Measurements from ENCODE around the gene SCUBE1. TPM values are rescaled to one million over a fixed set of nuclear protein-coding genes. Genes with fewer than 3 reads are reported as not detected.

SCUBE1 gene
- polyA plus RNA-seq, 1 of the 3 experiments (the other 2 are of a cell fraction): 0.56 TPM

DNA sequence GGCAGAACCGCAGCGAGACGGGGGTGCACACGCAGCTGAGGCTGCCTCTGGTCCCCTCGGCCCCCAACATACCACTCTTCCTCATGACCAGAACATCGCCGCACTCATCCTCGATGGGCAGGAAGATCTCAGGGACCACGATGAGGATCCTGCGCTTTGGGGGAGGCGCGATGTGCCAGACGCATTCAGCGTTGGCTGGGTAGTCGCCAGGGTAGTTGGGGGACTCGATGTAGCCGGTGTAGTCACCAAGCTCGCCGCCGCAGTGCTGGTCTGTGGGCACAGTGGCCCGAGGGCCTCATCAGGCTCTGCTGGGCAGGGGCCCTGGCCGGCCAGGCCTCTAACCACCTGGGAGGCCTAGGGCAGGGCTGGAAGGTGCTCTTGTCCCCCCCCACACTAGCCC is 133.2 kb downstream of the SCUBE1 start:
- no peak for DNase-seq
- Histone ChIP-seq H3F3A (replicated peaks; ENCODE audit: insufficient read depth) (no peaks in the 10 kb centered on the region), H4K20me1 (ENCODE audit: insufficient read depth) (no peaks in the 10 kb centered on the region), H3K9me2 (no peaks in the 10 kb centered on the region), H3K4me1 (ENCODE audit: control insufficient read depth in 1 of 2, insufficient read depth in 2 of 2, low read depth in 1 of 2, low read length in 1 of 2) (no peaks in the 10 kb centered on the region), H2AFZ (ENCODE audit: low read depth) (no peak overlapping the region), H3K9me3 (no peaks in the 10 kb centered on the region), H3K9ac (no peak overlapping the region), H3K27ac (ENCODE audit: low read depth in 2 of 2, low read length in 1 of 2) (no peak overlapping the region), H3K4me3 (ENCODE audit: low read depth in 2 of 2, low read length in 1 of 2) (no peak overlapping the region), H3K27me3 (ENCODE audit: insufficient read depth) (no peaks in the 10 kb centered on the region), H3K36me3 (replicated peaks in 1 of 2; ENCODE audit: control insufficient read depth in 1 of 2, insufficient read depth in 2 of 2, low read length in 1 of 2) (no peaks in the 10 kb centered on the region), H3K4me2 (no peak overlapping the region), H3K79me2 (ENCODE audit: insufficient read depth) (no peaks in the 10 kb centered on the region)
- TF ChIP-seq RXRA (IDR thresholded peaks at IDR 0.05; ENCODE audit: borderline replicate concordance, low read depth) (no peak), EP300 (IDR thresholded peaks at IDR 0.05; ENCODE audit: borderline replicate concordance in 1 of 2, low read depth in 1 of 2, low read length in 1 of 2) (no peak), GABPA (IDR thresholded peaks at IDR 0.05; ENCODE audit: low read depth) (no peak), FOXM1 (IDR thresholded peaks at IDR 0.05; ENCODE audit: low read depth) (no peak), MXI1 (IDR thresholded peaks at IDR 0.05; ENCODE audit: low read depth, low read length) (no peak), RAD21 (IDR thresholded peaks at IDR 0.05; ENCODE audit: low read length) (no peak), JUND (IDR thresholded peaks at IDR 0.05) (no peak)
- TF ChIP-seq, protein P1, sequence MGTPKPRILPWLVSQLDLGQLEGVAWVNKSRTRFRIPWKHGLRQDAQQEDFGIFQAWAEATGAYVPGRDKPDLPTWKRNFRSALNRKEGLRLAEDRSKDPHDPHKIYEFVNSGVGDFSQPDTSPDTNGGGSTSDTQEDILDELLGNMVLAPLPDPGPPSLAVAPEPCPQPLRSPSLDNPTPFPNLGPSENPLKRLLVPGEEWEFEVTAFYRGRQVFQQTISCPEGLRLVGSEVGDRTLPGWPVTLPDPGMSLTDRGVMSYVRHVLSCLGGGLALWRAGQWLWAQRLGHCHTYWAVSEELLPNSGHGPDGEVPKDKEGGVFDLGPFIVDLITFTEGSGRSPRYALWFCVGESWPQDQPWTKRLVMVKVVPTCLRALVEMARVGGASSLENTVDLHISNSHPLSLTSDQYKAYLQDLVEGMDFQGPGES (IDR thresholded peaks at IDR 0.05; ENCODE audit: low read depth, low read length): no peak
- TF ChIP-seq, protein P2, sequence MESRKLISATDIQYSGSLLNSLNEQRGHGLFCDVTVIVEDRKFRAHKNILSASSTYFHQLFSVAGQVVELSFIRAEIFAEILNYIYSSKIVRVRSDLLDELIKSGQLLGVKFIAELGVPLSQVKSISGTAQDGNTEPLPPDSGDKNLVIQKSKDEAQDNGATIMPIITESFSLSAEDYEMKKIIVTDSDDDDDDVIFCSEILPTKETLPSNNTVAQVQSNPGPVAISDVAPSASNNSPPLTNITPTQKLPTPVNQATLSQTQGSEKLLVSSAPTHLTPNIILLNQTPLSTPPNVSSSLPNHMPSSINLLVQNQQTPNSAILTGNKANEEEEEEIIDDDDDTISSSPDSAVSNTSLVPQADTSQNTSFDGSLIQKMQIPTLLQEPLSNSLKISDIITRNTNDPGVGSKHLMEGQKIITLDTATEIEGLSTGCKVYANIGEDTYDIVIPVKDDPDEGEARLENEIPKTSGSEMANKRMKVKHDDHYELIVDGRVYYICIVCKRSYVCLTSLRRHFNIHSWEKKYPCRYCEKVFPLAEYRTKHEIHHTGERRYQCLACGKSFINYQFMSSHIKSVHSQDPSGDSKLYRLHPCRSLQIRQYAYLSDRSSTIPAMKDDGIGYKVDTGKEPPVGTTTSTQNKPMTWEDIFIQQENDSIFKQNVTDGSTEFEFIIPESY (IDR thresholded peaks at IDR 0.05; ENCODE audit: borderline replicate concordance, low read depth): no peak
- ChIA-PET POLR2A (no interaction called here), CTCF (no interaction called here)
- 70% methylated on average over 2 of the region's 22 CpGs for WGBS (ENCODE audit: low lambda C conversion rate)

DNA sequence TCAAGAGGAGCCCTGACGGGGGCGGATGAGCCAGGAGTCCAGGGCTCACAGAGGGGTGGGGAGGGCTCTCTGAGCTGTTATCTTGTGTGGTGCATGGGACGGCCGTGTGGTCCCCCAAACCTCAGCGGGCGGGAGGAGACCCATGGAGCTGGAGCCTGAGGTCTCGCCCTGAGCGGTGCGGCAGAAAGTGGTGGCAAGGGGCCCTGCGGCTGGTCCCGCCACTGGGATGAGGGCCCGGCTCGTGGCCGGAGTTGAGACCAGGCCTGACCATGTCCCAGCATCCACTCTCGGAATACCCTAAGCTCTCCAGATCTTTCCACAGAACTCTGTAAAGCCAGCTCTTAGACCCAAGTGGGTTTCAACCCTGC is 133.7 kb downstream of the SCUBE1 start:
- Histone ChIP-seq H2AFZ (ENCODE audit: low read depth) (no peak overlapping the region), H3K4me1 (ENCODE audit: control insufficient read depth in 1 of 2, insufficient read depth in 2 of 2, low read depth in 1 of 2, low read length in 1 of 2) (no peaks in the 10 kb centered on the region), H3K79me2 (ENCODE audit: insufficient read depth) (no peaks in the 10 kb centered on the region), H3K4me2 (no peak overlapping the region), H3K9me2 (no peaks in the 10 kb centered on the region), H3K9me3 (no peaks in the 10 kb centered on the region), H3K27ac (ENCODE audit: low read depth in 2 of 2, low read length in 1 of 2) (no peak overlapping the region), H4K20me1 (ENCODE audit: insufficient read depth) (no peaks in the 10 kb centered on the region), H3F3A (replicated peaks; ENCODE audit: insufficient read depth) (no peaks in the 10 kb centered on the region), H3K27me3 (ENCODE audit: insufficient read depth) (no peaks in the 10 kb centered on the region), H3K36me3 (replicated peaks in 1 of 2; ENCODE audit: control insufficient read depth in 1 of 2, insufficient read depth in 2 of 2, low read length in 1 of 2) (no peaks in the 10 kb centered on the region), H3K9ac (no peak overlapping the region), H3K4me3 (ENCODE audit: low read depth in 2 of 2, low read length in 1 of 2) (no peak overlapping the region)
- DNase-seq: no peak
- CTCF ChIA-PET: no interaction called here
- POLR2A ChIA-PET: no interaction called here
- TF ChIP-seq RAD21 (IDR thresholded peaks at IDR 0.05; ENCODE audit: low read length) (no peak), EP300 (IDR thresholded peaks at IDR 0.05; ENCODE audit: borderline replicate concordance in 1 of 2, low read depth in 1 of 2, low read length in 1 of 2) (no peak), RFX5 (IDR thresholded peaks at IDR 0.05; ENCODE audit: low read length) (no peak), ELF1 (IDR thresholded peaks at IDR 0.05) (no peak), FOXM1 (IDR thresholded peaks at IDR 0.05; ENCODE audit: low read depth) (no peak), TEAD4 (IDR thresholded peaks at IDR 0.05; ENCODE audit: borderline replicate concordance, insufficient read depth) (no peak), NRF1 (IDR thresholded peaks at IDR 0.05; ENCODE audit: low read depth, low read length) (no peak), EZH2phosphoT487 (IDR thresholded peaks at IDR 0.05; ENCODE audit: borderline replicate concordance, low read depth) (no peak), FOSL2 (IDR thresholded peaks at IDR 0.05; ENCODE audit: borderline replicate concordance, low read depth) (no peak), SIN3A (IDR thresholded peaks at IDR 0.05; ENCODE audit: borderline replicate concordance, low read depth, low read length) (no peak), GATA2 (CRISPR knock-in tag; IDR thresholded peaks at IDR 0.05) (no peak), JUND (IDR thresholded peaks at IDR 0.05) (no peak), RCOR1 (IDR thresholded peaks at IDR 0.05; ENCODE audit: low read length) (no peak)
- TF ChIP-seq, protein P3, sequence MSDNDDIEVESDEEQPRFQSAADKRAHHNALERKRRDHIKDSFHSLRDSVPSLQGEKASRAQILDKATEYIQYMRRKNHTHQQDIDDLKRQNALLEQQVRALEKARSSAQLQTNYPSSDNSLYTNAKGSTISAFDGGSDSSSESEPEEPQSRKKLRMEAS (IDR thresholded peaks at IDR 0.05; ENCODE audit: low read depth): no peak
- TF ChIP-seq, protein P4, sequence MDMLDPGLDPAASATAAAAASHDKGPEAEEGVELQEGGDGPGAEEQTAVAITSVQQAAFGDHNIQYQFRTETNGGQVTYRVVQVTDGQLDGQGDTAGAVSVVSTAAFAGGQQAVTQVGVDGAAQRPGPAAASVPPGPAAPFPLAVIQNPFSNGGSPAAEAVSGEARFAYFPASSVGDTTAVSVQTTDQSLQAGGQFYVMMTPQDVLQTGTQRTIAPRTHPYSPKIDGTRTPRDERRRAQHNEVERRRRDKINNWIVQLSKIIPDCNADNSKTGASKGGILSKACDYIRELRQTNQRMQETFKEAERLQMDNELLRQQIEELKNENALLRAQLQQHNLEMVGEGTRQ (IDR thresholded peaks at IDR 0.05; ENCODE audit: borderline replicate concordance, low read depth, low read length): no peak
- TF ChIP-seq, protein P5, sequence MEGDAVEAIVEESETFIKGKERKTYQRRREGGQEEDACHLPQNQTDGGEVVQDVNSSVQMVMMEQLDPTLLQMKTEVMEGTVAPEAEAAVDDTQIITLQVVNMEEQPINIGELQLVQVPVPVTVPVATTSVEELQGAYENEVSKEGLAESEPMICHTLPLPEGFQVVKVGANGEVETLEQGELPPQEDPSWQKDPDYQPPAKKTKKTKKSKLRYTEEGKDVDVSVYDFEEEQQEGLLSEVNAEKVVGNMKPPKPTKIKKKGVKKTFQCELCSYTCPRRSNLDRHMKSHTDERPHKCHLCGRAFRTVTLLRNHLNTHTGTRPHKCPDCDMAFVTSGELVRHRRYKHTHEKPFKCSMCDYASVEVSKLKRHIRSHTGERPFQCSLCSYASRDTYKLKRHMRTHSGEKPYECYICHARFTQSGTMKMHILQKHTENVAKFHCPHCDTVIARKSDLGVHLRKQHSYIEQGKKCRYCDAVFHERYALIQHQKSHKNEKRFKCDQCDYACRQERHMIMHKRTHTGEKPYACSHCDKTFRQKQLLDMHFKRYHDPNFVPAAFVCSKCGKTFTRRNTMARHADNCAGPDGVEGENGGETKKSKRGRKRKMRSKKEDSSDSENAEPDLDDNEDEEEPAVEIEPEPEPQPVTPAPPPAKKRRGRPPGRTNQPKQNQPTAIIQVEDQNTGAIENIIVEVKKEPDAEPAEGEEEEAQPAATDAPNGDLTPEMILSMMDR (IDR thresholded peaks at IDR 0.05): no peak
- 49% methylated on average over 6 of the region's 15 CpGs for WGBS (ENCODE audit: low lambda C conversion rate)

Data from SK-N-SH (cell line).